HEK293 (cell line): Measurements from ENCODE around the gene OR1F1.
A peak's percentile ranks its signal among the peaks of the same experiment; 100 is the strongest.

Experiments used
- GLI2 ChIP-seq: fragments of 450-650 bp; formaldehyde crosslinking; IDR thresholded peaks from 2 replicates; pipeline ENCODE4; 2017; ENCODE audit warnings: missing biosample characterization, missing genetic modification characterization, low read depth, borderline replicate concordance
- GLIS2 ChIP-seq: fragments of 450-650 bp; formaldehyde crosslinking; IDR thresholded peaks from 2 replicates; pipeline ENCODE4 v1.5.1; 2016; ENCODE audit warnings: missing biosample characterization, missing genetic modification characterization
- KLF16 ChIP-seq: fragments of 450-650 bp; formaldehyde crosslinking; IDR thresholded peaks from 2 replicates; pipeline ENCODE4 v1.5.1; 2017; ENCODE audit warnings: missing biosample characterization, missing genetic modification characterization
- KLF9 ChIP-seq: fragments of 450-650 bp; formaldehyde crosslinking; IDR thresholded peaks from 2 replicates; pipeline ENCODE4 v1.5.1; 2016; ENCODE audit warnings: missing biosample characterization, missing genetic modification characterization, low read depth
- ZBTB1 ChIP-seq: fragments of 450-650 bp; formaldehyde crosslinking; IDR thresholded peaks from 2 replicates; pipeline ENCODE4 v1.5.1; 2016; ENCODE audit warnings: missing biosample characterization, missing genetic modification characterization
- ZBTB20 ChIP-seq: fragments of 450-650 bp; formaldehyde crosslinking; IDR thresholded peaks from 2 replicates; pipeline ENCODE4 v1.5.1; 2016; ENCODE audit warnings: missing biosample characterization, missing genetic modification characterization
- ZNF112 ChIP-seq: fragments of 450-650 bp; formaldehyde crosslinking; IDR thresholded peaks from 2 replicates; pipeline ENCODE4 v1.5.0; 2017; ENCODE audit warnings: missing biosample characterization, missing genetic modification characterization
- ZNF266 ChIP-seq: fragments of 450-650 bp; formaldehyde crosslinking; IDR thresholded peaks from 2 replicates; pipeline ENCODE4 v1.5.1; 2016; ENCODE audit warnings: missing biosample characterization, missing genetic modification characterization, low read depth
- ZNF311 ChIP-seq: fragments of 450-650 bp; formaldehyde crosslinking; IDR thresholded peaks from 2 replicates; pipeline ENCODE4 v1.5.1; 2017; ENCODE audit warnings: missing biosample characterization, missing genetic modification characterization, borderline replicate concordance
- ZNF354C ChIP-seq: fragments of 450-650 bp; formaldehyde crosslinking; IDR thresholded peaks from 2 replicates; pipeline ENCODE4 v1.5.1; 2016; ENCODE audit warnings: missing biosample characterization, missing genetic modification characterization, low read depth, borderline replicate concordance
- ZNF433 ChIP-seq: fragments of 450-650 bp; formaldehyde crosslinking; IDR thresholded peaks from 2 replicates; pipeline ENCODE4 v1.5.1; 2016; ENCODE audit warnings: missing biosample characterization, missing genetic modification characterization, low read depth
- ZNF501 ChIP-seq: fragments of 450-650 bp; formaldehyde crosslinking; IDR thresholded peaks from 2 replicates; pipeline ENCODE4 v1.5.1; 2016; ENCODE audit warnings: missing biosample characterization, missing genetic modification characterization
- ZNF514 ChIP-seq: fragments of 450-650 bp; formaldehyde crosslinking; IDR thresholded peaks from 2 replicates; pipeline ENCODE4 v1.5.1; 2016; ENCODE audit warnings: missing biosample characterization, missing genetic modification characterization
- ZNF521 ChIP-seq: fragments of 450-650 bp; formaldehyde crosslinking; IDR thresholded peaks from 2 replicates; pipeline ENCODE4 v1.5.1; 2017; ENCODE audit warnings: missing biosample characterization, mild to moderate bottlenecking, missing genetic modification characterization
- ZNF530 ChIP-seq: fragments of 450-650 bp; formaldehyde crosslinking; IDR thresholded peaks from 2 replicates; pipeline ENCODE4 v1.5.1; 2016; ENCODE audit warnings: low read depth, missing biosample characterization, missing genetic modification characterization
- ZNF610 ChIP-seq: fragments of 450-650 bp; formaldehyde crosslinking; IDR thresholded peaks from 2 replicates; pipeline ENCODE4 v1.5.1; 2016; ENCODE audit warnings: missing biosample characterization, missing genetic modification characterization, borderline replicate concordance
- ZNF843 ChIP-seq: fragments of 450-650 bp; formaldehyde crosslinking; IDR thresholded peaks from 2 replicates; pipeline ENCODE4 v1.5.1; 2016; ENCODE audit warnings: missing biosample characterization, missing genetic modification characterization
- TF ChIP-seq, protein P1 (sequence below): fragments of 450-650 bp; formaldehyde crosslinking; IDR thresholded peaks from 2 replicates; pipeline ENCODE4 v1.5.1; 2016; ENCODE audit warnings: missing biosample characterization, missing genetic modification characterization, borderline replicate concordance
- TF ChIP-seq, protein P2 (sequence below): fragments of 450-650 bp; formaldehyde crosslinking; conservative IDR thresholded peaks from 2 replicates; pipeline ENCODE4 v1.5.1; 2016; ENCODE audit warnings: low read depth, missing biosample characterization, missing genetic modification characterization
- TF ChIP-seq, protein P3 (sequence below): fragments of 450-650 bp; formaldehyde crosslinking; IDR thresholded peaks from 2 replicates; pipeline ENCODE4 v1.5.1; 2016; ENCODE audit warnings: missing biosample characterization, missing genetic modification characterization
- TF ChIP-seq, protein P4 (sequence below): fragments of 450-650 bp; formaldehyde crosslinking; IDR thresholded peaks from 2 replicates; pipeline ENCODE4 v1.5.1; 2016; ENCODE audit warnings: missing biosample characterization, missing genetic modification characterization
- TF ChIP-seq, protein P5 (sequence below): fragments of 450-650 bp; formaldehyde crosslinking; IDR thresholded peaks from 2 replicates; pipeline ENCODE4 v1.5.1; 2016; ENCODE audit warnings: missing biosample characterization, missing genetic modification characterization
- TF ChIP-seq, protein P6 (sequence below): fragments of 450-650 bp; formaldehyde crosslinking; IDR thresholded peaks from 2 replicates; pipeline ENCODE4 v1.5.1; 2016; ENCODE audit warnings: missing biosample characterization, missing genetic modification characterization

Gene OR1F1

DNA sequence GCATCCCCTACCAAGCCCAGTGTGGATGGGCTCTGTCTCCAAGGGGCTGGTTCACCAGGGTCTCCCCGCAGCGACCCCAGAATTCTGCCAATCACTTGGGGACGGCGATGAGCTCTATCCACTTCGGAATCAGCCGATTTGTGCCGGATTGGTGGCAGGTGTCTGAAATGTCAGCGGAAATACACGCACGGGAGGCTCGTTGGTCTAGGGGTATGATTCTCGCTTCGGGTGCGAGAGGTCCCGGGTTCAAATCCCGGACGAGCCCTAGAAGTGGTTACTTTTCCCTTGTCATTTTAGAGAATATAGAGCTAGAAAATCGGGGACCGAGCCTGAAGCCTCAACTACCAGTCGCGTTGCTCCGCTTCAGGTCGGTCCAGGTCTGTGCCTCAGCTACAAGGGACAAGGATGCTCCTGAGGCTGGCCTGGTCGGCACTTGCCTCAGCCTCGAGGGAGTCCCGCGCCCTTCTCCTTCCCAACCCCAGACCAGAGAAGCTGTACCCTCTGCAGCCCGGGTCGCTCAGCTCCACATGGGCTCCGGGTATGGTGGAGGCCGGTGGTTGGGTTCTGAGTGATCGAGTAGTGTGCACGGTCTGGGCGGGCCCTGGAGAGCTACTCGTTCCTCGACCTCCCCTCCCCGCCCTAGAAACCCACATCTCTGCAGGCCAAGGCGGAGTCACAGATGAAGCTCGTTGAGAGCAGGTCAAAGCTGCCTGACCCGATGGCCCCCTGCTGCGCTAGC, 16.0 kb upstream of the OR1F1 start (continued):
- TF ChIP-seq, protein P1, sequence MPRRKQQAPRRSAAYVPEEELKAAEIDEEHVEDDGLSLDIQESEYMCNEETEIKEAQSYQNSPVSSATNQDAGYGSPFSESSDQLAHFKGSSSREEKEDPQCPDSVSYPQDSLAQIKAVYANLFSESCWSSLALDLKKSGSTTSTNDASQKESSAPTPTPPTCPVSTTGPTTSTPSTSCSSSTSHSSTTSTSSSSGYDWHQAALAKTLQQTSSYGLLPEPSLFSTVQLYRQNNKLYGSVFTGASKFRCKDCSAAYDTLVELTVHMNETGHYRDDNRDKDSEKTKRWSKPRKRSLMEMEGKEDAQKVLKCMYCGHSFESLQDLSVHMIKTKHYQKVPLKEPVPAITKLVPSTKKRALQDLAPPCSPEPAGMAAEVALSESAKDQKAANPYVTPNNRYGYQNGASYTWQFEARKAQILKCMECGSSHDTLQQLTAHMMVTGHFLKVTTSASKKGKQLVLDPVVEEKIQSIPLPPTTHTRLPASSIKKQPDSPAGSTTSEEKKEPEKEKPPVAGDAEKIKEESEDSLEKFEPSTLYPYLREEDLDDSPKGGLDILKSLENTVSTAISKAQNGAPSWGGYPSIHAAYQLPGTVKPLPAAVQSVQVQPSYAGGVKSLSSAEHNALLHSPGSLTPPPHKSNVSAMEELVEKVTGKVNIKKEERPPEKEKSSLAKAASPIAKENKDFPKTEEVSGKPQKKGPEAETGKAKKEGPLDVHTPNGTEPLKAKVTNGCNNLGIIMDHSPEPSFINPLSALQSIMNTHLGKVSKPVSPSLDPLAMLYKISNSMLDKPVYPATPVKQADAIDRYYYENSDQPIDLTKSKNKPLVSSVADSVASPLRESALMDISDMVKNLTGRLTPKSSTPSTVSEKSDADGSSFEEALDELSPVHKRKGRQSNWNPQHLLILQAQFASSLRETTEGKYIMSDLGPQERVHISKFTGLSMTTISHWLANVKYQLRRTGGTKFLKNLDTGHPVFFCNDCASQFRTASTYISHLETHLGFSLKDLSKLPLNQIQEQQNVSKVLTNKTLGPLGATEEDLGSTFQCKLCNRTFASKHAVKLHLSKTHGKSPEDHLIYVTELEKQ (tag by site-specific recombination), result no peak
- TF ChIP-seq KLF16 (tag by site-specific recombination) (no peak), ZBTB1 (tag by site-specific recombination) (no peak), ZNF843 (no peak; the same call in 1 of the 2 replicates), GLIS2 (tag by site-specific recombination) (0 out of 2 replicates have a peak, but pooled peaks have one; percentile 26), GLI2 (tag by site-specific recombination) (no peak), ZNF354C (tag by site-specific recombination) (no peak), ZNF311 (no peak), ZNF530 (tag by site-specific recombination) (no peak), ZNF610 (tag by site-specific recombination) (no peak), ZNF514 (no peak), ZNF433 (tag by site-specific recombination) (no peak), KLF9 (tag by site-specific recombination) (no peak), ZNF501 (tag by site-specific recombination) (no peak), ZNF521 (tag by site-specific recombination) (no peak), ZNF266 (no peak), ZBTB20 (tag by site-specific recombination) (peak; percentile 97), ZNF112 (tag by site-specific recombination) (no peak)
- TF ChIP-seq, protein P2, sequence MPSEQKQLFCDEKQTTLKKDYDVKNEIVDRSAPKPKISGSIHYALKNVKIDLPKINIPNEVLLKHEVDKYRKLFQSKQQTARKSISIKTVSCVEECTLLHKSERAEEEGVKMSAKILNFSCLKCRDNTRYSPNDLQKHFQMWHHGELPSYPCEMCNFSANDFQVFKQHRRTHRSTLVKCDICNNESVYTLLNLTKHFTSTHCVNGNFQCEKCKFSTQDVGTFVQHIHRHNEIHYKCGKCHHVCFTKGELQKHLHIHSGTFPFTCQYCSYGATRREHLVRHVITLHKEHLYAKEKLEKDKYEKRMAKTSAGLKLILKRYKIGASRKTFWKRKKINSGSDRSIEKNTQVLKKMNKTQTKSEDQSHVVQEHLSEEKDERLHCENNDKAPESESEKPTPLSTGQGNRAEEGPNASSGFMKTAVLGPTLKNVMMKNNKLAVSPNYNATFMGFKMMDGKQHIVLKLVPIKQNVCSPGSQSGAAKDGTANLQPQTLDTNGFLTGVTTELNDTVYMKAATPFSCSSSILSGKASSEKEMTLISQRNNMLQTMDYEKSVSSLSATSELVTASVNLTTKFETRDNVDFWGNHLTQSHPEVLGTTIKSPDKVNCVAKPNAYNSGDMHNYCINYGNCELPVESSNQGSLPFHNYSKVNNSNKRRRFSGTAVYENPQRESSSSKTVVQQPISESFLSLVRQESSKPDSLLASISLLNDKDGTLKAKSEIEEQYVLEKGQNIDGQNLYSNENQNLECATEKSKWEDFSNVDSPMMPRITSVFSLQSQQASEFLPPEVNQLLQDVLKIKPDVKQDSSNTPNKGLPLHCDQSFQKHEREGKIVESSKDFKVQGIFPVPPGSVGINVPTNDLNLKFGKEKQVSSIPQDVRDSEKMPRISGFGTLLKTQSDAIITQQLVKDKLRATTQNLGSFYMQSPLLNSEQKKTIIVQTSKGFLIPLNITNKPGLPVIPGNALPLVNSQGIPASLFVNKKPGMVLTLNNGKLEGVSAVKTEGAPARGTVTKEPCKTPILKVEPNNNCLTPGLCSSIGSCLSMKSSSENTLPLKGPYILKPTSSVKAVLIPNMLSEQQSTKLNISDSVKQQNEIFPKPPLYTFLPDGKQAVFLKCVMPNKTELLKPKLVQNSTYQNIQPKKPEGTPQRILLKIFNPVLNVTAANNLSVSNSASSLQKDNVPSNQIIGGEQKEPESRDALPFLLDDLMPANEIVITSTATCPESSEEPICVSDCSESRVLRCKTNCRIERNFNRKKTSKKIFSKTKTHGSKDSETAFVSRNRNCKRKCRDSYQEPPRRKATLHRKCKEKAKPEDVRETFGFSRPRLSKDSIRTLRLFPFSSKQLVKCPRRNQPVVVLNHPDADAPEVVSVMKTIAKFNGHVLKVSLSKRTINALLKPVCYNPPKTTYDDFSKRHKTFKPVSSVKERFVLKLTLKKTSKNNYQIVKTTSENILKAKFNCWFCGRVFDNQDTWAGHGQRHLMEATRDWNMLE (tag by site-specific recombination), result no peak
- TF ChIP-seq, protein P3, sequence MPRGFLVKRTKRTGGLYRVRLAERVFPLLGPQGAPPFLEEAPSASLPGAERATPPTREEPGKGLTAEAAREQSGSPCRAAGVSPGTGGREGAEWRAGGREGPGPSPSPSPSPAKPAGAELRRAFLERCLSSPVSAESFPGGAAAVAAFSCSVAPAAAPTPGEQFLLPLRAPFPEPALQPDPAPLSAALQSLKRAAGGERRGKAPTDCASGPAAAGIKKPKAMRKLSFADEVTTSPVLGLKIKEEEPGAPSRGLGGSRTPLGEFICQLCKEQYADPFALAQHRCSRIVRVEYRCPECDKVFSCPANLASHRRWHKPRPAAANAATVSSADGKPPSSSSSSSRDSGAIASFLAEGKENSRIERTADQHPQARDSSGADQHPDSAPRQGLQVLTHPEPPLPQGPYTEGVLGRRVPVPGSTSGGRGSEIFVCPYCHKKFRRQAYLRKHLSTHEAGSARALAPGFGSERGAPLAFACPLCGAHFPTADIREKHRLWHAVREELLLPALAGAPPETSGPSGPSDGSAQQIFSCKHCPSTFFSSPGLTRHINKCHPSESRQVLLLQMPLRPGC, result no peak
- TF ChIP-seq, protein P4, sequence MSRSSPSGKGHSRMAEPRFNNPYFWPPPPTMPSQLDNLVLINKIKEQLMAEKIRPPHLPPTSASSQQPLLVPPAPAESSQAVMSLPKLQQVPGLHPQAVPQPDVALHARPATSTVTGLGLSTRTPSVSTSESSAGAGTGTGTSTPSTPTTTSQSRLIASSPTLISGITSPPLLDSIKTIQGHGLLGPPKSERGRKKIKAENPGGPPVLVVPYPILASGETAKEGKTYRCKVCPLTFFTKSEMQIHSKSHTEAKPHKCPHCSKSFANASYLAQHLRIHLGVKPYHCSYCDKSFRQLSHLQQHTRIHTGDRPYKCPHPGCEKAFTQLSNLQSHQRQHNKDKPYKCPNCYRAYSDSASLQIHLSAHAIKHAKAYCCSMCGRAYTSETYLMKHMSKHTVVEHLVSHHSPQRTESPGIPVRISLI (tag by site-specific recombination), result no peak
- TF ChIP-seq, protein P5, sequence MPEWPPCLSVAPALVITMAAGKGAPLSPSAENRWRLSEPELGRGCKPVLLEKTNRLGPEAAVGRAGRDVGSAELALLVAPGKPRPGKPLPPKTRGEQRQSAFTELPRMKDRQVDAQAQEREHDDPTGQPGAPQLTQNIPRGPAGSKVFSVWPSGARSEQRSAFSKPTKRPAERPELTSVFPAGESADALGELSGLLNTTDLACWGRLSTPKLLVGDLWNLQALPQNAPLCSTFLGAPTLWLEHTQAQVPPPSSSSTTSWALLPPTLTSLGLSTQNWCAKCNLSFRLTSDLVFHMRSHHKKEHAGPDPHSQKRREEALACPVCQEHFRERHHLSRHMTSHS (tag by site-specific recombination), result no peak
- TF ChIP-seq, protein P6, sequence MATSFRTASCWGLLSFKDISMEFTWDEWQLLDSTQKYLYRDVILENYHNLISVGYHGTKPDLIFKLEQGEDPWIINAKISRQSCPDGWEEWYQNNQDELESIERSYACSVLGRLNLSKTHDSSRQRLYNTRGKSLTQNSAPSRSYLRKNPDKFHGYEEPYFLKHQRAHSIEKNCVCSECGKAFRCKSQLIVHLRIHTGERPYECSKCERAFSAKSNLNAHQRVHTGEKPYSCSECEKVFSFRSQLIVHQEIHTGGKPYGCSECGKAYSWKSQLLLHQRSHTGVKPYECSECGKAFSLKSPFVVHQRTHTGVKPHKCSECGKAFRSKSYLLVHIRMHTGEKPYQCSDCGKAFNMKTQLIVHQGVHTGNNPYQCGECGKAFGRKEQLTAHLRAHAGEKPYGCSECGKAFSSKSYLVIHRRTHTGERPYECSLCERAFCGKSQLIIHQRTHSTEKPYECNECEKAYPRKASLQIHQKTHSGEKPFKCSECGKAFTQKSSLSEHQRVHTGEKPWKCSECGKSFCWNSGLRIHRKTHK (tag by site-specific recombination), result no peak
